Kidney epithelial cell (primary cell): ENCODE measurements around the gene TIFAB. TPM values are rescaled to one million over a fixed set of nuclear protein-coding genes. Genes with fewer than 3 reads are reported as not detected.

ENCODE experiments used
- DNase-seq: peaks from one replicate; pipeline ENCODE4 v3.0.0-alpha.2; 2010; ENCODE audit warnings: low read depth
- H3K27me3 ChIP-seq: 2 replicates; pipeline ENCODE4 v1.6.0; 2011; ENCODE audit warnings: low read length; ENCODE audit not compliant: control insufficient read depth, insufficient read depth
- H3K36me3 ChIP-seq: 2 replicates; pipeline ENCODE4 v1.5.1; 2011; ENCODE audit warnings: low read length; ENCODE audit not compliant: control insufficient read depth, insufficient read depth
- H3K4me3 ChIP-seq: 2 replicates; pipeline ENCODE4 v1.5.1; 2011; ENCODE audit warnings: low read depth, mild to moderate bottlenecking, control low read depth, low read length
- CTCF ChIP-seq: IDR thresholded peaks from 2 replicates; pipeline ENCODE4 v1.5.1; 2011; ENCODE audit warnings: mild to moderate bottlenecking, moderate library complexity, low read length, control low read depth, inconsistent platforms; ENCODE audit not compliant: insufficient read depth, poor library complexity, severe bottlenecking
- total RNA-seq: library from RNA; depleted of rRNA; stranded (reverse); fragments of >200 nt; gene quantifications from 2 replicates; pipeline ENCODE4 v1.2.3, GENCODE V29; 2015

TIFAB gene
- total RNA-seq, 1 donor from 2014 or later = not detected

- H3K27me3 ChIP-seq = no peaks in the 10 kb centered on the region
- no peak for TF ChIP-seq CTCF
- DNase-seq = no peak
- H3K4me3 ChIP-seq = no peak overlapping the region
- no peaks in the 10 kb centered on the region for H3K36me3 ChIP-seq
Measured at GRCh38 chr5:135441919-135442318, 10.2 kb downstream of the TIFAB start.

GRCh38 chr5:135441350-135441831, 10.8 kb downstream of the TIFAB start:
- Histone ChIP-seq H3K27me3 (peaks cover 2% of the 10 kb centered on the region), H3K36me3 (no peaks in the 10 kb centered on the region), H3K4me3 (no peak overlapping the region)
- no peak for TF ChIP-seq CTCF
- no peak for DNase-seq

- no peak for TF ChIP-seq CTCF
- Histone ChIP-seq H3K36me3 (no peaks in the 10 kb centered on the region), H3K4me3 (no peak overlapping the region), H3K27me3 (peaks cover 2% of the 10 kb centered on the region)
- no peak for DNase-seq
Measured at GRCh38 chr5:135440916-135441315, 11.2 kb downstream of the TIFAB start.

GRCh38 chr5:135439231-135440205, 12.6 kb downstream of the TIFAB start:
- Histone ChIP-seq H3K36me3 (no peaks in the 10 kb centered on the region), H3K4me3 (no peak overlapping the region), H3K27me3 (peaks cover 14% of the 10 kb centered on the region)
- no peak for DNase-seq
- no peak for TF ChIP-seq CTCF

- no peak for DNase-seq
- no peak for TF ChIP-seq CTCF
- Histone ChIP-seq H3K4me3 (no peak overlapping the region), H3K27me3 (peaks cover 19% of the 10 kb centered on the region), H3K36me3 (no peaks in the 10 kb centered on the region)
Measured at GRCh38 chr5:135438636-135439221, 13.4 kb downstream of the TIFAB start.
